Measurements from ENCODE around the gene BBX. TPM values are rescaled to one million over a fixed set of nuclear protein-coding genes. Genes with fewer than 3 reads are reported as not detected.

BBX gene
- total RNA-seq, 1 experiment from 2014 or later, result 45.0 TPM

- TF ChIP-seq AR (CRISPR knock-in tag; IDR thresholded peaks at IDR 0.05) (no peak), IRF2 (CRISPR knock-in tag; IDR thresholded peaks at IDR 0.05; ENCODE audit: borderline replicate concordance, low read depth) (no peak)
These were observed 272.1 kb downstream of the BBX start (continued) for GRCh38 chr3:107794664-107795443.

GRCh38 chr3:107795514-107796094, 272.8 kb downstream of the BBX start:
- ATAC-seq, result no peak
- ChIA-PET POLR2A (no interaction called here), CTCF (interaction anchor here (0.6 to 0.9 kb wide), 2 partner anchors 37 to 58 kb away, joined by 3 read pairs; no protein-coding TSS in a partner anchor)
- Mint-ChIP-seq H3K4me3 (no peak overlapping the region), H3K9me3 (no peaks in the 10 kb centered on the region), H3K4me1 (no peaks in the 10 kb centered on the region), H3K36me3 (peaks cover 15% of the 10 kb centered on the region), H3K27me3 (ENCODE audit: low read depth) (no peaks in the 10 kb centered on the region), H3K27ac (no peak overlapping the region)
- no peak for TF ChIP-seq RELA (CRISPR knock-in tag; IDR thresholded peaks at IDR 0.05; ENCODE audit: borderline replicate concordance)
- no peak for TF ChIP-seq ATF3 (CRISPR knock-in tag; conservative IDR thresholded peaks at IDR 0.05)
- TF ChIP-seq TP53 (CRISPR knock-in tag; IDR thresholded peaks at IDR 0.05), result no peak
- no peak for TF ChIP-seq ZBTB43 (CRISPR knock-in tag; IDR thresholded peaks at IDR 0.05)
- TF ChIP-seq CDX4 (CRISPR knock-in tag; IDR thresholded peaks at IDR 0.05; ENCODE audit: borderline replicate concordance), result no peak
- TF ChIP-seq AR (CRISPR knock-in tag; IDR thresholded peaks at IDR 0.05), result no peak
- no peak for TF ChIP-seq PRRX2 (CRISPR knock-in tag; IDR thresholded peaks at IDR 0.05)
- no peak for TF ChIP-seq STAT6 (CRISPR knock-in tag; conservative IDR thresholded peaks at IDR 0.05; ENCODE audit: low read depth)
- TF ChIP-seq ZNF425 (CRISPR knock-in tag; conservative IDR thresholded peaks at IDR 0.05), result no peak
- no peak for TF ChIP-seq TEAD1 (CRISPR knock-in tag; IDR thresholded peaks at IDR 0.05)
- no peak for TF ChIP-seq SMAD4 (CRISPR knock-in tag; IDR thresholded peaks at IDR 0.05)
- no peak for TF ChIP-seq CREM (CRISPR knock-in tag; IDR thresholded peaks at IDR 0.05)
- no peak for TF ChIP-seq ZMAT4 (CRISPR knock-in tag; IDR thresholded peaks at IDR 0.05)
- TF ChIP-seq NFATC4 (CRISPR knock-in tag; IDR thresholded peaks at IDR 0.05), result no peak
- no peak for TF ChIP-seq E2F4 (CRISPR knock-in tag; IDR thresholded peaks at IDR 0.05; ENCODE audit: borderline replicate concordance, low read depth)
- TF ChIP-seq NFE2L1 (CRISPR knock-in tag; IDR thresholded peaks at IDR 0.05), result no peak
- no peak for DNase-seq (ENCODE audit: low spot score)

Data from WTC11 (cell line).